HPDE6-E6E7 (cell line): Measurements from ENCODE around the gene CANT1.
"Not testable (repeated sequence)": the region's sequence is repeated elsewhere in the genome, so short reads cannot be mapped to it uniquely, and the experiment has no call there.

Experiments used
- DNase-seq: peaks from one replicate; pipeline ENCODE4 v3.0.0; 2011; ENCODE audit warnings: missing footprints; ENCODE audit errors: extremely low spot score

The CANT1 gene

GRCh38 chr17:79027274-79027924 is 17.8 kb upstream of the CANT1 start:
- DNase-seq = no peak

DNA sequence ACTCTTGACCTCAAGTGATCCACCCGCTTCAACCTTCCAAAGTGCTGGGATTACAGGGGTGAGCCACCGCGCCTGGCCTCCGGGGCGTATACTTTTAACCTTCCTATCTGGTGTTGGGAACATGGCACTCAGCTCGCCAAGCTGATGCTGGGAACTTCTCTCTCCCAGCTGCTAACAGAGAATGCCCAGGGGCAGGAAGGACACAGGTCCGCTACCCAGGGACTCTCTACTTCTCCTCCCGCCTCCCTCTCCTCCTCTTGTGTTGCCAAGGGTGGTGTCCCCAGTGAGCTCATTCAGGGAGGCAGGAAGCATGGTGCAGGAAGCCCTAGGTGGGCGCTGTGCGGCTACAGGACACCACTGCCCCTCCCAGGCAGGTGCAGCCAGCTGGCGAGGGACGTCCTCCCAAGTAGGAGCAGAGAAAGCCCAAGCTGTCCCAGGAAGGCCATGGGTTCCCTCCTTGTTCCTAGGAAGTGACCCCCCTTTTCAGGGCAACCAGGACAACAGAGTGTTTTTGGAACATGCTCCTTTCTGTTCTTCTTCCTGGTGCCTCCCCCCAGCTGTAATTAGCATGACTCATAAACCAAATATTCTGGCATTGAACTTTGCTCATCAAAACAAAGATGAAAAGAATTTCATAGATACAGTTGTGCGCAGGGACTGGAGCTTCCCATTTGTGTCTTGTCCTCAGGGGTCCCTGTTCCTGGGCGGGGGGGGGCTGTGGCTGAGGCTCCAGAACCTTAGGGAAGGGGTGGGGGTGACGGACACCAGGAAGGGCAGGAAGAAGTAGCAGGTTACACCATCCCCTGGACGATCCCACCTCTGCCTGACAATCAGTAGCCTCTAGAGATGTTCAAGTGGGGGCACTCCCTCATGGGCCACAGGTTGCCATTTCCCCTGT is 17.1 kb upstream of the CANT1 start:
- DNase-seq = peak; percentile 46

- DNase-seq = no peak
Observed at GRCh38 chr17:79024901-79025737, 15.6 kb upstream of the CANT1 start.

GRCh38 chr17:79023886-79024771 is 14.6 kb upstream of the CANT1 start, which contains the start of gene C1QTNF1:
C1QTNF1 (plus strand) TSS chr17:79024169; CDS start chr17:79043969, 19,800 bp downstream.
- no peak for DNase-seq

- no peak for DNase-seq
Observed at GRCh38 chr17:79023180-79023705, 13.7 kb upstream of the CANT1 start.

DNA sequence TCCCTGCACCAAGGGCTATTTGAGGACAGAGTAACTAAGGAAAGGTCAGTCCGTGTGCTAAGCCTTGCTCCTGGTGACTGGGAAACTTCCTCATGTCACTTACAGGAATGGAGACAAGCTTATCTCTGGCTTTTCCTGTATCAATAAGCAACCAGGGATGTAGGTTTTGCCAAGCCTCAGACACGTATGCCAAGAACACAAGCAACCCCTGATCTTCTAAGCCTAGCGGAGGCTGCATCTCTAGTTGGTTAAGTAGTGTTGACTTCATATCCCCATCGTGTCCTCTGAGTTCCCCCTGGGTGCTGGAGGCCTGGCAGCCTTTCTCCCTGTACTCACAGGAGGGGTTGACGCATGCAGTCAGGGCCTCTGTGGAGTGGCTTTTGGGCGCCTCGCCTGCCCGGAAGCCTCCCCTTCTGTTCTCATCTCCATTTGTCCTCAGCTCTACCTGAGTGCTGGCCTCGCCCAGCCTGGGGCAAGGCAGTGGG is 13.0 kb upstream of the CANT1 start:
- no peak for DNase-seq

- not testable (repeated sequence) for DNase-seq
Observed at GRCh38 chr17:79021929-79022328, 12.4 kb upstream of the CANT1 start.

DNA sequence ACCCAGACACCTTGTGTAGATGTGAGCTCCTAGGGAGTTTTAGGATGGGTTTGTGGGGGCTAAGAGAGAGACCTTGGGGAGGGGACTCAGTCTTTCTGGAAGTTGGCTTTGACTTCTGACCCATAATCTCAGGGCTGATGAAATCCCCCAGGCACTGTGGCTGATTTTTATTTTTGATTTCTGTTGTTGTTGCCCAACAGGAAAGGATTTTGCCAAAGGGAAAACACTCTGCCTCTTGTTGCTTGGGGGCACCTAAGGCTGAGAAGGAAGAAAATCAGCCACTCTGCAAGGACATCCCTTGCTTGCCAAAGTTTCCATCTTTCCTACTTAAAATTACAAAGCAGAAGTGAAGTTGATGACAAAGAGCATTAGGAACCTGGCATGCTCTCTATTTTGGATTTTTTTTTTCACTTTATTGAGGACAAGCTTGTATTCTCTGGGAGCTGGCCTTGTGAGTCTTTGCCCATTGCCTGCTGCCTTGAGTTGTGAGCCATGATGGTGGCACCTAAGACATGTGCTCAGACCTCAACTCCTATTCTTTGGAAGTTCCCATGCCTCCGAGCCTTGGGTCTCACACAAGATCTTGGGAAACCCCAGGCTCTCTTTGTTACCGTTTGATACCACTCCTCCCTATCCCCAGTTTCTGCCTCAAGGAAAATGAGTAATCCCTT is 11.2 kb upstream of the CANT1 start:
- DNase-seq = no peak

GRCh38 chr17:79019632-79020584 is 10.3 kb upstream of the CANT1 start:
- DNase-seq = no peak

DNA sequence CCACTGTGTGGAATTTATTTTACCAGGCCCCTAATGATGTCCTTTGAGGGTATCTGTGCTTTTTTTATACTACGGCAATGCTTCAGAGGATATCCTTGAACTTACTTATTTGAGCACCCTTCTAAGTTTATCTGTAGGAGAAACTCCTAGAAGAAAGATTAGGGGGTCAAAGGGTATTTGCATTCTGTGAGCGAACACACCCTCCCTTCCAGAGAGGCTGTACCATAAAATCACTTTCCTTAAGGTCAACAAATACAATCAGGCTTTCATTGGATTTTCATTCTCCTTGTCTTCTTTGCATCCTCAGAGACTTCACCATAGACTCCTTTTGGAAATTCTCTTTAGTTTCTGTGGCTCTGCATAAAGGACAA is 9.7 kb upstream of the CANT1 start:
- DNase-seq = no peak

DNA sequence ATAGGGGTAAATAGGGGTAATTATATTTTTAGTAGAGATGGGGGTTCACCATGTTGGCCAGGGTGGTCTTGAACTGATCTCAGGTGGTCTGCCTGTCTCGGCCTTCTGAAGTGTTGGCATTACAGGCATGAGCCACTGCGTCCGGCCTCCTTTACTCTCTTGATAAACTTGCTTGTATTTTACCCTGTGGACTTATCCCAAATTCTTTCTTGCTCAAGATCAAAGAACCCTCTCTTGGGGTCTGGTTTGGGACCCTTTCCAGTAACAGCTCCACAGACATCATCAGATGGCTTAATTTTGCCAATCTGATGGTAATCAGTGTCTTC is 8.8 kb upstream of the CANT1 start:
- DNase-seq = no peak

DNA sequence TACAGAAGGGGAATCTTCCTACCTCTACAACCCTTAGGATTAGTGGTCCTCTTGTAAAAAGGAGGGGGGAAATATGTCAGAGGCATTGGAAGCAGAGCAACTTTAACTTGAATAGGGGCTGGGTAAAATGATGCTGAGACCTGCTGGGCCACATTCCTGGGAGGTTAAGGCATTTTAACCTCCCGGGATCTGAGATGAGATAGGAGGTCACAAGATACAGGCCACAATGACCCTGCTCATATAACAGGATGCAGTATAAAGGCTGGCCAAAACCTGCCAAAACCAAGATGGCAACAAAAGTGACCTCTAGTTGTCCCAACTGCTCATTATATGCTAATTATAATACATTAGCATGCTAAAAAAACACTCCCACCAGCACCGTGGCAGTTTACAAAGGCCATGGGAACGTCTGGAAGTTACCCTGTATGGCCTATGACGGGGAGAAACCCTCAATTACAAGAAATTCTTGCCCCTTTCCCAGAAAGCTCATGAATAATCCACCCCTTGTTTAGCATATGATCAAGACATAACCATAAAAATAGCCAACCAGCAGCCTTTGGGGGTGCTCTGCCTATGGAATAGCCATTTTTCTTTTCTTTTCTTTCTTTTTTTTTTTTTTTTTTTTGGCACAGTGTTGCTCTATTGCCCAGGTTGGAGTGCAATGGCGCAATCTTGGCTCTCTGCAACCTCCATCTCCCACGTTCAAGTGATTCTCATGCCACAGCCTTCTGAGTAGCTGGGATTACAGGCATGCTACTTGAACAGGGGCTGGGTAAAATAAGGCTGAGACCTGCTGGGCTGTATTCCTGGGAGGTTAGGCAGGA is 8.2 kb upstream of the CANT1 start:
- no peak for DNase-seq

GRCh38 chr17:79014158-79014758 is 4.7 kb upstream of the CANT1 start:
- no peak for DNase-seq

DNA sequence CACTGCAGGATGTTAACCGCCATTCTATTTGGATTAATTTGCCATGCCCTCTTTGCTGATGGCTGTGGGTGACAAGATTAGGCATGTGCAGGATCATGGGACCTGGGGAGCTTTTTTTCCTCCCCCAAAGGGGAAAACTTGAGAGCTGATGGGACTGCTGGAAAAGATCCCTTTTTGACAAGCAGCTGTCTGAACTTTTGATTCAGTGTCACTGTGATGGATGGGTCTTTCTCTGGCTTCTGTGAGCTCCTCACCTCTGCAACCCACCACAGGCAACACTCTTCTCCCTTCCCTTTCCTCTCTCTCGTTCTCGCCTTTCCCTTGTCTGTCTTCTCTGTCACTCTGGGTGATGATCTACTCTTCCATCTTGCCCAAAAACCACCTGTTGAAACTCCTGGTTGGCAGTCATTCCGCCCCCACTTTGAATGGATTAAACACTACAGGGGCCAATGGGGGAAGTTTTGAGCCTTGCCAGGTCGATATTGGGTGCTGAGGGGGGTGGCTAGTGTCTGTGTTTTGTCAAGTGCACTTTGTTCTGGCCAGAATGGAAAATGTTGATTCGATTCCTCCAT is 3.1 kb upstream of the CANT1 start:
- no peak for DNase-seq

- no peak for DNase-seq
Observed at GRCh38 chr17:79011451-79012147, 2.0 kb upstream of the CANT1 start.

DNA sequence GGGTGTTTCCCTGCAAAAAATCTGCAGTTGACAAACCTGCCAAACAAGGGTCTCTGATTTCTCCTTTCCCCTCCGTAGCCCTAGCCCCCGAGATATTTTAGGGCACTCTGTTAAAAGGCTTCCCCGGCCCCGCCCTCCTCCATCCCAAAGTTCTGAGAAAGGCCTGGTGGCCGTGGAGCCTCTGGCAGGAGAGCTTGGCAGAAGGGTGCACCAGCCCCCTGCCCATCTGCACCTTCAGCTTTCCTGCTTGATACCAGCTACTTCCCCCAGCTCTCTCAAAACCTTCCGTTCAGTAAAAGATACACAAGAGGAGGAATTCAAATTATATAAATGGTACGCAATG is 711 bp upstream of the CANT1 start:
- DNase-seq = no peak
